Ureter (tissue), 1 donor: ENCODE results near the gene MEGF8. TPM values are rescaled to one million over a fixed set of nuclear protein-coding genes. Genes with fewer than 3 reads are reported as not detected.
"Not testable (repeated sequence)": the region's sequence is repeated elsewhere in the genome, so short reads cannot be mapped to it uniquely, and the experiment has no call there.

Source experiments
- DNase-seq: peaks from one replicate; pipeline ENCODE4 v3.0.0-alpha.2; 2020; ENCODE audit warnings: low spot score
- total RNA-seq: library from RNA; stranded (reverse); gene quantifications from one replicate; pipeline ENCODE4 v1.2.4, GENCODE V29; 2023
- donor health status: DM: yes; HTN: yes; CAD: no.

Gene MEGF8
- total RNA-seq, 1 donor from 2014 or later, result 22.0 TPM

GRCh38 chr19:42330241-42330711 is 4.8 kb downstream of the MEGF8 start:
- DNase-seq, result no peak

GRCh38 chr19:42331333-42331732 is 5.9 kb downstream of the MEGF8 start:
- DNase-seq, result not testable (repeated sequence)

DNA sequence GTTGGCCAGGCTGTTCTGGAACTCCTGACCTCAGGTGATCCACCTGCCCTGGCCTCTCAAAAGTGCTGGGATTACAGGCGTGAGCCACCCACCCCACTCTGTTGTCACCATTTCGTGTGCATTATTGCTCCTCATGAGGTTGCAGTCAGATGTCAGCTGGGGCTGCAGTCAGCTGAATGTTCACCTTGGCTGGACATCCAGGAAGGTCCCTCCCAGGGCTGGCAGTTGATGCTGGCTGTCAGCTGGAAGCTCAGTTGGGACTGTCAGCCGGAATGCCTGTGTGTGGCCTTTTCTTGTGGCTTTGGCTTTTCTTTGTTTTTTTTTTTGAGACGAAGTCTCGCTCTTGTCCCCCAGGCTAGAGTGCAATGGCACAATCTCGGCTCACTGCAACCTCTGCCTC is 6.6 kb downstream of the MEGF8 start:
- DNase-seq, result no peak

DNA sequence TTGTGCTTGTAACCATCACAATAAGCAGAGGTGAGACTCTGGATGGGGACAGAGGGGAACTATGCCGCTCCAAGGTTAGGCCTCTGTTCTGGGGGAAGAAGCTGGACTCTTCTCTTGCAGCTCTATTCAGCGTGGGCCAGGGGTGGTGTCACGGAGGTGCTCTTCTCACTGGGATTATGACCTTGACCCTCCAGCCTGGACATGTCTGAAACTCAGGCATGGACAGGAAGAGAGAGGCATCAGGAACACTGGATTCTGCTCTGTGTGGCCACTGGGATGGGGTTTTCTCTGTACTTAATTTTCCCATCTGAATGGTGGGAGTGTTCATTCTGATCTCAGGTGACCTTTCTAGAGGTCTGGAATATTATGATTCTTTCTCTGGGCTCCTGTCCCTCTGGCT is 7.6 kb downstream of the MEGF8 start:
- DNase-seq, result no peak

DNA sequence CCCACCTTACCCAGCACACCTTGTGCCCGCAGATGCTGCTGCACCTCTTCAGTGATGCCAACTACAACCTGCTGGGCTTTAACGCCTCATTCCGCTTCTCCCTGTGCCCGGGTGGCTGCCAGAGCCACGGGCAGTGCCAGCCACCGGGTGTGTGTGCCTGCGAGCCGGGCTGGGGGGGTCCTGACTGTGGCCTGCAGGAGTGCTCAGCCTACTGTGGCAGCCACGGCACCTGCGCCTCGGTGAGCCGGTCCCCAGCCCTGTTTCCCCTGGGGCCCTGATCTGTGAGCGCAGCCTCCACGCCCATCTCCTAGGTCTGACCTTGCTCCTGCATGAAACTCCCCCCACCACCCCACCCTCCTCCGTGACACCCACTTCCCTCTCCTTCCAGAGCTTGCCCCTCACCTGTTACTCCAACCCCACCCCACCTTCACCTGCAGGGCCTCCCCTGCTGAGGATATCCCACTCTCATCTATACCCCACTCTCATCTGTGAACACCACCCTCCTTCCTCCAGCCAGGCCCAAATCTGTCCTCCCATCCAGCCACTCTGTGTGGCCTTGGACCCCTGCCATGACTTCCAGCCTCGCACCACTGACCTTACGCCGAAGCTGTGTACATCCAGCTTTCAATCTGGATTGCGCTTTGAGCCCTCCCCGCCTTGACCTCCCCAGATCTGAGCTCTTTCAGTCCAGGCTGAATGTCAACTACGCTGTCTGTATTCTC is 8.7 kb downstream of the MEGF8 start:
- no peak for DNase-seq

DNA sequence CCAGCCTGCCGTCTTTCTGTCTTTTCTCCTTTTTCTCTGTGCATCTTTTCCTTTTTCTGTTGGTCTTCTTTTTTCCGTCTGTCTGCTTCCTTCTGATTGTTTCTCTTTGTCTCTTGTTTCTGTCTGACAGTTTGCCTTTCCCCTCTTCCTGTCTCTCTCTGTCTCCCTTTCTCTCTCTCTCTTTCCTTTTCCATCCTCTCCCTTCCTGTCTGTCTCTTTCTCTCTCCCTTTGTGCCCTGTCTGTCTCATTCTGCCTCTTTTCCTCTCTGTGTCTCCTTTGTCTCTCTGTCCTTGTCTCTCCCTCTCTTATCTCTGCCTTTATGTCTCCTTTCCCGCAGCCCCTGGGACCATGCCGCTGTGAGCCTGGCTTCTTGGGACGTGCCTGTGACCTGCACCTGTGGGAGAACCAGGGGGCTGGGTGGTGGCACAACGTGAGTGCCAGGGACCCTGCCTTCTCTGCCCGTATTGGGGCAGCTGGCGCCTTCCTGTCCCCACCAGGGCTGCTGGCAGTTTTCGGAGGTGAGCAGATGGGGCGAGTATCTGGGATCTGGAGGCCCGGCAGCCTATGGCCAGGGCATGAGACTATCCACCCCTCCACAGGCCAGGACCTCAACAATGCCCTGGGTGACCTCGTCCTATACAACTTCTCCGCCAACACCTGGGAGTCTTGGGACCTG is 9.4 kb downstream of the MEGF8 start:
- DNase-seq, result no peak

DNA sequence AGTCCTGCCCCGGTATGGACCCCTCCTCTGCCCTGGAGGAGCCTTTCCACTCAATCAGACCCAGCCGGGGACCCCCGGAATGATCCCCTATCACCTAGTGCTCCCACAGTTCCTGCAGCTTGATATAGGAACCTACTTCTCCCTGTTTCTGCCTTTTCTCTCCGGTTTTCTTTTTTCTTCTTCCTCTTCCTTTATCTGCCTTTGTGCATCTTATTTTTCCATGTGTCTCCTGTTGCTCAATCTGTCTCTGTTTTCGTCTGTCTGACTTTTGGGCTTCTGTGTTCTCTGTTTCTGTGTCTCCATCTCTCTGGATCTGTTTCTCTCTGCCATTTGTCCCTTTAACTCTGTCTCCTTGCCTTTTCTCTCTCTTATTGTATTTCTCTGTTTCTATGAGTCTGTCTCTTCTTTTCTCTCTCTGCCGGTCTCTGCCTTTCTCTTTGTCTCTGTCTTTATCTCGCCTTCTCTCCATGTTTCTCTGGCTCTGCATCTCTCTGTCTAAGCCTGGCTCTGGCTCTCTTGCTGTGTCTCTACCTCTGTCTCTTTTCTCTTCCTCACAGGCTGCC is 10.0 kb downstream of the MEGF8 start:
- DNase-seq, result no peak

DNA sequence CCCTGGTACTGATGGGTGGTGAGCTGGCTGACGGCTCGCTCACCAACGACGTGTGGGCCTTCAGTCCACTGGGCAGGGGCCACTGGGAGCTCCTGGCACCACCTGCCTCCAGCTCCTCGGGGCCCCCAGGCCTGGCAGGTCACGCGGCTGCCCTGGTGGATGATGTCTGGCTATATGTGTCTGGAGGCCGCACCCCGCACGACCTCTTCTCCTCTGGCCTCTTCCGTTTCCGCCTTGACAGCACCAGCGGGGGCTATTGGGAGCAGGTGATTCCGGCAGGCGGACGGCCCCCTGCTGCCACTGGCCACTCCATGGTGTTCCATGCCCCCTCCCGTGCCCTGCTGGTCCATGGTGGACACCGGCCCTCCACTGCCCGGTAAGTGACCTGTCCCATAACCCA is 10.5 kb downstream of the MEGF8 start:
- no peak for DNase-seq

- not testable (repeated sequence) for DNase-seq
These were observed 13.9 kb downstream of the MEGF8 start for GRCh38 chr19:42339126-42339860.

GRCh38 chr19:42339922-42340321 is 14.5 kb downstream of the MEGF8 start:
- not testable (repeated sequence) for DNase-seq

DNA sequence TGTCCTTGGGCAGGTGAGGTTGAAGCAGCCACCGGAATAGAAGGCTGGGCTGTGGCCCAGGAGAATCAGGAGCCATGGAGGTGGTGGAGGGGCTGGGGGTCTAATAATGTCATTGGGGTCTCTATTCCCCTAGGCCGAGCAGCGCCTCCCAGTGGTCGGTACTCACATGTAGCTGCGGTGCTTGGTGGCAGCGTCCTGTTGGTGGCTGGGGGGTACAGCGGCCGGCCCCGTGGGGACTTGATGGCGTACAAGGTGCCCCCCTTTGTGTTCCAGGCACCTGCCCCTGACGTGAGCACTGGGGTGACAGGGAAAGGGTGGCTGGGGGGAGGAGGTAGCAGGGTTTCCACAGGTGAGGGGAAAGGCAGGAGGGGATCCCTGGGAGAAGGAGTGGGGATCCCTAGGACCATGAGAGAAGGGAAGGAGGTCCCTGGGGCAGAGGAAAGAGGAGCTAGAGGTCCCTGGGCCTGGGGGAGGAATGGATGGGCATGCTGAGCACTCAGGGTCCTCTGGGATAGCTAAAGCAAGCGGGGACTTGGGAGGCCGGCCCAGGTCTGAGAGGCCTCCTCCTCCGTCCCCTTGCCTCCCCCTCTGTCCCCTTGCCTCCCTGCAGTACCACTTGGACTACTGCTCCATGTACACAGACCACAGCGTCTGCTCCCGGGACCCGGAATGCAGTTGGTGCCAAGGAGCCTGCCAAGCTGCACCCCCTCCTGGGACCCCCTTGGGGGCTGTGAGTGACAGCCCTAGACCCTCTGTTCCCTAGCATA is 18.1 kb downstream of the MEGF8 start:
- no peak for DNase-seq

GRCh38 chr19:42344336-42344893 is 19.0 kb downstream of the MEGF8 start:
- no peak for DNase-seq

DNA sequence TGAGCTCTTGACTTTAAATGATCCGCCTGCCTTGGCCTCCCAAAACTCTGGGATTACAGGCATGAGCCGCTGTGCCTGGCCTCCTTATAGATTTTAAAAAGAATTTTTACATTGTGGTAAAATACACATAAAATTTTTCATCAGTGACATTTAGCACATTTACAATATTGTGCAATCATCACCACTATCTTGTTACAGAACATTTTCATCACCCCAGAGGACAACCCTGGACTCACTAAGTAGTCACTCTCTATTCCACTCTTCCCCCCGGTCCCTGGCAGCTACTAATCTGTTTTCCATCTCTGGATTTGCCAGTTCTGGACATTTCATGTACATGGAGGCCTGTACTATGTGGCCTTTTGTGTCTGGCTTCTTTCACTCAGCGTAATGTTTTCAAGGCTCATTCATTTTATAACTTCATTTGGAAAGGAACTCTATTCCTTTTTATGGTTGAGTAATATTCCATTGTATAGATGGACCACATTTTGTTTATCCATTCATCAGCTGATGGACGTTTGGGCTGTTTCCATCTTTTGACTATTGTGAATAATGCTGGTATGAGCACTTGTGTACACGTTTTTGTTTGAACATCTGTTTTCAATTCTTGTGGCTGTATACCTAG is 19.9 kb downstream of the MEGF8 start:
- DNase-seq, result no peak

DNA sequence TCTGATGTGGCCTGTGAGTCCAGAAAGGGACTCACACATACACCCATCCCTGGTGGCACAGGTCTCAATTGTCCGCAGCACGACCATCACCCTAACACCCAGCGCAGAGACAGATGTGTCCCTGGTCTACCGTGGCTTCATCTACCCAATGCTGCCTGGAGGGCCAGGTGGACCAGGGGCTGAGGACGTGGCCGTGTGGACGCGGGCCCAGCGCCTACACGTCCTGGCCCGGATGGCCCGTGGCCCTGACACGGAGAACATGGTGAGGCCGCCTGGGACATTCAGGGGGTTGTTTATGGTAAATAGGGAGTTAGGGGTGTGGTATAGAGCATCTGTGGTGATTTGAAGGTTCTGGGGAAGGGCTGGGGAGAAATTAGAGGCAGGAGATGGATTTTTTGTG is 22.8 kb downstream of the MEGF8 start:
- no peak for DNase-seq

- no peak for DNase-seq
These were observed 24.1 kb downstream of the MEGF8 start for GRCh38 chr19:42349378-42350107.

DNA sequence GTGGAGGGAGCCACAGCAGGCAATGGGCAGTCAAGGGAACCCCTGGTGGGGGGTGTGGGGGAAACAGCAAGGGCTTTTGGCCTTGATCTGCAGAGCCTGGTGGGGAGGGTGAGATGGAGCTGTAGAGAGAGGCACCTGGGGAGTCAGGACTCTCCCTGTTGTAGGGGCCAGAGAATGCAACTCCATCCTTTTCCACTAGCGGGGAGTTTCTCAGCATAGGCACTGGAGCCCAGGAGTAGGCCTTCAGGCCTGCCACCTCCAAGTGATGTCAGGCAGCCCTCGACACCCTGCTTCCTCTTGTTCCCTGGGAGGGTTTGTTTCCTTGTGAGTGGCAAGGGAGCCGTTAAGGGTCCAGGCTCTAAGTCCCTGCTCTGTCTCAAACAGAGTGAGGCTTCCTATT is 25.0 kb downstream of the MEGF8 start:
- no peak for DNase-seq

GRCh38 chr19:42351079-42351735 is 25.8 kb downstream of the MEGF8 start:
- no peak for DNase-seq

GRCh38 chr19:42352301-42353259 is 27.1 kb downstream of the MEGF8 start:
- DNase-seq, result peak; percentile 57
